K562 (cell line): ENCODE results near the gene SEPTIN14.

ENCODE experiments used
- CTCF ChIP-seq, 3 experiments: IDR thresholded peaks in 2 of 3; conservative IDR thresholded peaks in 1 of 3; 2 replicates each; pipeline ENCODE4 v1.5.1; 2011 to 2012; ENCODE audit warnings: low read length in 3 of 3, mild to moderate bottlenecking in 3 of 3, control low read depth in 2 of 3, improper control_type of control experiment in 1 of 3, inconsistent platforms in 1 of 3, low read depth in 1 of 3, mixed read lengths in 1 of 3, moderate library complexity in 1 of 3; ENCODE audit not compliant: insufficient read depth in 2 of 3
- TOE1 ChIP-seq, 2 experiments: fragments of 450-650 bp in 1 of 2; sonication (generic) in 1 of 2; formaldehyde crosslinking in 1 of 2; IDR thresholded peaks; 2 replicates each; pipeline versions ENCODE4 v1.7.1 to v1.8.0; 2016 to 2022; ENCODE audit warnings: borderline replicate concordance in 2 of 2, mild to moderate bottlenecking in 2 of 2, antibody characterized with exemption in 1 of 2, inconsistent platforms in 1 of 2, low read depth in 1 of 2, missing genetic modification reagents in 1 of 2, moderate library complexity in 1 of 2

- no peak for TF ChIP-seq CTCF (IDR thresholded peaks at IDR 0.05 in 2 of 3, conservative IDR thresholded peaks at IDR 0.05 in 1 of 3; ENCODE audit: insufficient read depth in 2 of 3, low read depth in 1 of 3, low read length in 3 of 3)
- no peak for TF ChIP-seq TOE1 (IDR thresholded peaks at IDR 0.05; ENCODE audit: borderline replicate concordance)
- no peak for TF ChIP-seq TOE1 (CRISPR knock-in tag; IDR thresholded peaks at IDR 0.05; ENCODE audit: borderline replicate concordance, low read depth)
Measured at GRCh38 chr7:55878691-55879090, 16.1 kb upstream of the SEPTIN14 start.
